K562 treated with DMSO at 1 percent for 12 hours (cell line): ENCODE measurements around the gene PCNX1. TPM values are rescaled to one million over a fixed set of nuclear protein-coding genes. Genes with fewer than 3 reads are reported as not detected.

Experiments
- total RNA-seq: library from RNA; unstranded; fragments of 300-600 nt; gene quantifications from 2 replicates; pipeline ENCODE4 v1.2.3, GENCODE V29; 2022; ENCODE audit not compliant: insufficient read depth

Gene PCNX1
- total RNA-seq = 1.2 and 4.4 TPM in 2 replicates

DNA sequence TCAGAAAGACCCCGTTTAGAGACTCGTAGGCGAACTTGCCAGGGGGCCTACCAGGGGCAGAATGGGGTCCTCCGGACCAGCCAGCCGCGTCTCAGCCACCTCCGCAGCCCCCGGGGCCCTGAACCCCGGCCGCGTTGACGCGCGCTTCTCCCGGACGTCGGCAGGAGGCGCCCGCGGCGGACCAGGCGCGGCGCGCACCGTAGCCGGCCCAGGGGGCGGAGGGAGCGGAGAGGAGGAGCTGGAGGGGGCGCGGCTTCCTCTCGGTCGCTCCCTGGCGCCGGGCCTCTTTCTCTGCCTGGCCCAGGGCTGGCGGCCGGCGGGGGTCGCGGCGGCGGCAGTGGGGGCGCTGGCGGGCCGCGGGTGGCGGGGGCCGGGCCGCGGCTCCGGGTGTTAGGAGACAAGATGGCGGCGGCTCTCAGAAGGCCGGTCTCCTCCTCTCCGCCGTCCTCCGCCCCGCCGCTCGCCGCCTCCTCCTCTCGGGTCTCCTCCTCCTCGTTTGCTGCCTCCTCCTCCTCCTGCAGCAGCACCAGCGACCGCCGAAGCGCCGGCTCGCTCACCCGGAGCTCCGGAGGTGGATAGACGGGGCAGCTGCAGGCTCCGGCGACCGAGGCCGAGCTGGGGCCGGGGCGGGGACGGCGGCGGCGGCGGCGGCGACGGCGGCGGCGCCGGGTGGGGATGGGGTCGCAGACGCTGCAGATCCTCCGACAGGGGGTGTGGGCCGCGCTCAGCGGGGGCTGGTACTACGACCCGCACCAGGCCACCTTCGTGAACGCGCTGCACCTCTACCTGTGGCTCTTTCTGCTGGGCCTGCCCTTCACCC is at the start of gene PCNX1:
PCNX1 (plus strand) TSS at position 284 of the 820 bp plus-strand sequence; CDS start at position 676, 392 bp downstream.

Other genes starting within 250 kb of the PCNX1 start
- 0.26 and 1.5 TPM in 2 replicates for gene MAP3K9, start 97.9 kb upstream of the PCNX1 start, total RNA-seq